ENCODE data around the gene KLHL6. TPM values are rescaled to one million over a fixed set of nuclear protein-coding genes. Genes with fewer than 3 reads are reported as not detected.

KLHL6 gene
- total and polyA plus RNA-seq, 10 of the 15 experiments (the other 5 are each of a cell fraction or from before 2014, with no cell fraction given): 4.0 to 91.8 (median 24.4) TPM

DNA sequence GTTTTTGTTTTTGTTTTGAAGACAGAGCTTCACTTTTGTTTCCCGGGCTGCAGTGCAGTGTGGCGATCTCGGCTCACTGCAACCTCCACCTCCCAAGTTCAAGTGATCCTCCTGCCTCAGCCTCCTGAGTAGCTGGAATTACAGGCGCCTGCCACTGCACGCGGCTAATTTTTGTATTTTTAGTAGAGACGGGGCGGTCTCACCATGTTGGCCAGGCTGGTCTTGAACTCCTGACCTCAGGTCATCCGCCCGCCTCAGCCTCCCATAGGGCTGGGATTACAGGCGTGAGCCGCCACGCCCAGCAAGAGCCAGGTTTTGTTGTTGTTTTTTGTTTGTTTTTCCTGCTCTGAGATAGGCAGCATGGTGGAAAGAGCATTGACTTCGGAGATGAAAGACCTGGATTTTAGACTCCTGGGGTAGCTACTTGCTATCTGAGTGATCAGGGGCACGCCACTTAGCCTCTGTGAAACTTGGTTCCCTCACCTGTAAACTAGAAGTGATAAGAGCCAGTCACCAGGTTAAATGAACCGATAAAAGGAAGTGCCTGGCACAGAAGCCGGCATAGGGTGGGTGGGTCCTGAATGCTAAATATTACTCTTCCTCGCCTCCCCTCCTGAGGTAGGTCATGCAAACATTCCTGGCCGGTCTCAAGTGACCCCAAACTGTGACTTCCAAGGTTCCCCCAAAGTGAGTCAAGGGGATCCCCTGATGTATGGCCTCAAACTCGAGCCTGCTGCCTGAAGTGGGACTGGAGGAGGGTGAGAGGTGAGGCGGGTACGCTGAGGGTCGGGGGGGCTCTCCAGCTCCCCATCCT lies 64.2 kb downstream of the KLHL6 start:
- CTCF ChIA-PET: interaction anchor here (0.8 to 2.2 kb wide), 3 partner anchors 12 to 60 kb away, joined by 3 to 11 read pairs (median 5); no protein-coding TSS in a partner anchor
- Histone ChIP-seq H3K4me2 (ENCODE audit: control insufficient read depth, insufficient read depth) (no peak overlapping the region), H3K4me1 (ENCODE audit: control insufficient read depth, insufficient read depth, low read length) (no peaks in the 10 kb centered on the region), H3K9ac (ENCODE audit: control insufficient read depth, insufficient read depth, low read length) (no peak overlapping the region), H3K36me3 (ENCODE audit: control insufficient read depth in 2 of 2, insufficient read depth in 2 of 2, low read length in 1 of 2) (peaks cover 0 to 18% of the 10 kb centered on the region in 2 experiments; a peak in 2 of 4 replicates), H3K79me2 (ENCODE audit: control insufficient read depth, insufficient read depth, low read length) (no peaks in the 10 kb centered on the region), H3K9me3 (replicated peaks; ENCODE audit: control insufficient read depth, insufficient read depth, low read length) (no peaks in the 10 kb centered on the region; the same call in 2 of the 3 replicates), H3K27me3 (replicated peaks in 1 of 2; ENCODE audit: control insufficient read depth in 2 of 2, insufficient read depth in 2 of 2, low read length in 1 of 2) (no peaks in the 10 kb centered on the region), H4K20me1 (ENCODE audit: control insufficient read depth, insufficient read depth) (no peaks in the 10 kb centered on the region), H2AFZ (ENCODE audit: control insufficient read depth, low read depth, low read length) (no peak overlapping the region), H3K27ac (ENCODE audit: control insufficient read depth, insufficient read depth) (no peak overlapping the region), H3K4me3 (no peak overlapping the region)
- no peak for DNase-seq (ENCODE audit: low read depth, low spot score)
- intact Hi-C loops (cut with micrococcal nuclease; ENCODE audit: unreplicated experiment): no loop called here
- SMC1A ChIA-PET (ENCODE audit: uncharacterized antibody, unreplicated experiment): interaction anchor here (1.2 kb wide), 1 partner anchor 19 kb away, joined by 3 read pairs; no protein-coding TSS in a partner anchor
- RAD21 ChIA-PET (ENCODE audit: unreplicated experiment): no interaction called here
- in situ Hi-C loops (cut with MboI): no loop called here
- no peak for FAIRE-seq
- POLR2A ChIA-PET: interaction anchor here (0.5 to 1.0 kb wide), 2 partner anchors 10 to 129 kb away, joined by 4 to 8 read pairs; no protein-coding TSS in a partner anchor
- no TSS peak for BruUV-seq (replicated peaks)
- TF ChIP-seq SPI1 (IDR thresholded peaks at IDR 0.05; ENCODE audit: borderline replicate concordance, insufficient read depth, low read depth, low read length): 0 out of 2 replicates have a peak, but pooled peaks have one; percentile 7
- TF ChIP-seq NFYB (IDR thresholded peaks at IDR 0.05; ENCODE audit: insufficient read depth, low read depth, low read length): no peak
- no peak for ATAC-seq
- 67% methylated on average over 23 of the region's 23 CpGs for WGBS (ENCODE audit: insufficient coverage, insufficient replicate concordance, low lambda C conversion rate, missing lambda C conversion rate)

DNA sequence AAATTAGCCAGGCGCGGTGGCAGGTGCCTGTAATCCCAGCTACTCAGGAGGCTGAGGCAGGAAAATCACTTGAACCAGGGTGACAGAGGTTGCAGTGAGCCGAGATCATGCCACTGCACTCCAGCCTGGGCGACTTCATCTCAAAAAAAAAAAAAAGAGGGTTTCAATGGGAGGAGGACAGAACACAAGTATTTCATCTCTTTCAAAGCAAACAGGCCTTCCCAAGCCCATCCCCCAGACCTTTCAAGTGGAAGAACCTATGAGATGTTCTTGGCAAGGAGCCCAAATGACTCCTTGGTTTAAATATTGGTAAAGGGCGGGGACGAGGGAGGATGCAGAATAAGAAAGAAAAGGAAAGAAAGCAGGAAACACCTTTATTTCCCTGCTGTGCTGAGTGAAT lies 64.9 kb downstream of the KLHL6 start:
- Histone ChIP-seq H3K79me2 (ENCODE audit: control insufficient read depth, insufficient read depth, low read length) (no peaks in the 10 kb centered on the region), H3K4me3 (no peak overlapping the region), H2AFZ (ENCODE audit: control insufficient read depth, low read depth, low read length) (no peak overlapping the region), H3K9ac (ENCODE audit: control insufficient read depth, insufficient read depth, low read length) (no peak overlapping the region), H3K27me3 (replicated peaks in 1 of 2; ENCODE audit: control insufficient read depth in 2 of 2, insufficient read depth in 2 of 2, low read length in 1 of 2) (no peaks in the 10 kb centered on the region), H3K27ac (ENCODE audit: control insufficient read depth, insufficient read depth) (no peak overlapping the region), H3K4me2 (ENCODE audit: control insufficient read depth, insufficient read depth) (no peak overlapping the region), H3K36me3 (ENCODE audit: control insufficient read depth in 2 of 2, insufficient read depth in 2 of 2, low read length in 1 of 2) (peaks cover 0 to 18% of the 10 kb centered on the region in 2 experiments; a peak in 2 of 4 replicates), H3K9me3 (replicated peaks; ENCODE audit: control insufficient read depth, insufficient read depth, low read length) (no peaks in the 10 kb centered on the region), H4K20me1 (ENCODE audit: control insufficient read depth, insufficient read depth) (no peaks in the 10 kb centered on the region), H3K4me1 (ENCODE audit: control insufficient read depth, insufficient read depth, low read length) (no peaks in the 10 kb centered on the region)
- ChIA-PET SMC1A (ENCODE audit: uncharacterized antibody, unreplicated experiment) (interaction anchor here (0.9 to 3.2 kb wide), 4 partner anchors 7 to 103 kb away, joined by 3 to 10 read pairs (median 6); no protein-coding TSS in a partner anchor), CTCF (interaction anchor here (0.8 to 2.2 kb wide), 4 partner anchors 9 to 61 kb away, joined by 3 to 11 read pairs (median 4); no protein-coding TSS in a partner anchor), RAD21 (ENCODE audit: unreplicated experiment) (no interaction called here), POLR2A (interaction anchor here (1.0 to 1.8 kb wide), 2 partner anchors 8 to 11 kb away, joined by 7 to 8 read pairs; no protein-coding TSS in a partner anchor)
- intact Hi-C loops (cut with micrococcal nuclease; ENCODE audit: unreplicated experiment) (no loop called here), in situ Hi-C loops (cut with MboI) (no loop called here)
- DNase-seq (ENCODE audit: low read depth, low spot score): no peak
- FAIRE-seq: no peak
- TF ChIP-seq EP300 (IDR thresholded peaks at IDR 0.05; ENCODE audit: borderline replicate concordance in 1 of 2, control insufficient read depth in 1 of 2, low read depth in 2 of 2, low read length in 2 of 2): no peak
- no peak for TF ChIP-seq NBN (IDR thresholded peaks at IDR 0.05)
- no peak for TF ChIP-seq ZNF207 (IDR thresholded peaks at IDR 0.05; ENCODE audit: borderline replicate concordance)
- TF ChIP-seq YBX1 (IDR thresholded peaks at IDR 0.05): no peak
- no peak for TF ChIP-seq ZNF217 (IDR thresholded peaks at IDR 0.05)
- TF ChIP-seq ZNF24 (IDR thresholded peaks at IDR 0.05): no peak
- TF ChIP-seq POLR2AphosphoS5 (IDR thresholded peaks at IDR 0.05; ENCODE audit: low read length): no peak
- TF ChIP-seq, protein P1, sequence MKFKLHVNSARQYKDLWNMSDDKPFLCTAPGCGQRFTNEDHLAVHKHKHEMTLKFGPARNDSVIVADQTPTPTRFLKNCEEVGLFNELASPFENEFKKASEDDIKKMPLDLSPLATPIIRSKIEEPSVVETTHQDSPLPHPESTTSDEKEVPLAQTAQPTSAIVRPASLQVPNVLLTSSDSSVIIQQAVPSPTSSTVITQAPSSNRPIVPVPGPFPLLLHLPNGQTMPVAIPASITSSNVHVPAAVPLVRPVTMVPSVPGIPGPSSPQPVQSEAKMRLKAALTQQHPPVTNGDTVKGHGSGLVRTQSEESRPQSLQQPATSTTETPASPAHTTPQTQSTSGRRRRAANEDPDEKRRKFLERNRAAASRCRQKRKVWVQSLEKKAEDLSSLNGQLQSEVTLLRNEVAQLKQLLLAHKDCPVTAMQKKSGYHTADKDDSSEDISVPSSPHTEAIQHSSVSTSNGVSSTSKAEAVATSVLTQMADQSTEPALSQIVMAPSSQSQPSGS (IDR thresholded peaks at IDR 0.05; ENCODE audit: low read length): no peak
- TF ChIP-seq, protein P2, sequence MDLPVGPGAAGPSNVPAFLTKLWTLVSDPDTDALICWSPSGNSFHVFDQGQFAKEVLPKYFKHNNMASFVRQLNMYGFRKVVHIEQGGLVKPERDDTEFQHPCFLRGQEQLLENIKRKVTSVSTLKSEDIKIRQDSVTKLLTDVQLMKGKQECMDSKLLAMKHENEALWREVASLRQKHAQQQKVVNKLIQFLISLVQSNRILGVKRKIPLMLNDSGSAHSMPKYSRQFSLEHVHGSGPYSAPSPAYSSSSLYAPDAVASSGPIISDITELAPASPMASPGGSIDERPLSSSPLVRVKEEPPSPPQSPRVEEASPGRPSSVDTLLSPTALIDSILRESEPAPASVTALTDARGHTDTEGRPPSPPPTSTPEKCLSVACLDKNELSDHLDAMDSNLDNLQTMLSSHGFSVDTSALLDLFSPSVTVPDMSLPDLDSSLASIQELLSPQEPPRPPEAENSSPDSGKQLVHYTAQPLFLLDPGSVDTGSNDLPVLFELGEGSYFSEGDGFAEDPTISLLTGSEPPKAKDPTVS (IDR thresholded peaks at IDR 0.05; ENCODE audit: low read depth, low read length): no peak
- BruUV-seq (replicated peaks): no TSS peak
- 71% methylated on average over 6 of the region's 6 CpGs for WGBS (ENCODE audit: insufficient coverage, insufficient replicate concordance, low lambda C conversion rate, missing lambda C conversion rate)
- no peak for ATAC-seq
